Measurements from ENCODE around the gene LCMT2.

Gene LCMT2

GRCh38 chr15:43329960-43330779 is at the start of gene LCMT2:
LCMT2 (minus strand) TSS chr15:43330573; CDS start chr15:43330489, 84 bp downstream.
- no peak for TF ChIP-seq ESRRG (CRISPR knock-in tag; IDR thresholded peaks at IDR 0.05)
- no peak for TF ChIP-seq ZNF565 (CRISPR knock-in tag; conservative IDR thresholded peaks at IDR 0.05; ENCODE audit: low read depth)
- TF ChIP-seq, protein P1, sequence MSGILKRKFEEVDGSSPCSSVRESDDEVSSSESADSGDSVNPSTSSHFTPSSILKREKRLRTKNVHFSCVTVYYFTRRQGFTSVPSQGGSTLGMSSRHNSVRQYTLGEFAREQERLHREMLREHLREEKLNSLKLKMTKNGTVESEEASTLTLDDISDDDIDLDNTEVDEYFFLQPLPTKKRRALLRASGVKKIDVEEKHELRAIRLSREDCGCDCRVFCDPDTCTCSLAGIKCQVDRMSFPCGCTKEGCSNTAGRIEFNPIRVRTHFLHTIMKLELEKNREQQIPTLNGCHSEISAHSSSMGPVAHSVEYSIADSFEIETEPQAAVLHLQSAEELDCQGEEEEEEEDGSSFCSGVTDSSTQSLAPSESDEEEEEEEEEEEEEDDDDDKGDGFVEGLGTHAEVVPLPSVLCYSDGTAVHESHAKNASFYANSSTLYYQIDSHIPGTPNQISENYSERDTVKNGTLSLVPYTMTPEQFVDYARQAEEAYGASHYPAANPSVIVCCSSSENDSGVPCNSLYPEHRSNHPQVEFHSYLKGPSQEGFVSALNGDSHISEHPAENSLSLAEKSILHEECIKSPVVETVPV (CRISPR knock-in tag; IDR thresholded peaks at IDR 0.05) = no peak
- TF ChIP-seq ZFP30 (CRISPR knock-in tag; IDR thresholded peaks at IDR 0.05) = no peak
- TF ChIP-seq SNAI2 (CRISPR knock-in tag; IDR thresholded peaks at IDR 0.05) = no peak
- TF ChIP-seq TOX (CRISPR knock-in tag; IDR thresholded peaks at IDR 0.05; ENCODE audit: borderline replicate concordance) = no peak
- no peak for TF ChIP-seq BACH2 (CRISPR knock-in tag; IDR thresholded peaks at IDR 0.05; ENCODE audit: borderline replicate concordance)
- no peak for TF ChIP-seq ZFP3 (CRISPR knock-in tag; IDR thresholded peaks at IDR 0.05)
- TF ChIP-seq ZNF70 (CRISPR knock-in tag; IDR thresholded peaks at IDR 0.05) = no peak
- peak; percentile 96 for ATAC-seq

DNA sequence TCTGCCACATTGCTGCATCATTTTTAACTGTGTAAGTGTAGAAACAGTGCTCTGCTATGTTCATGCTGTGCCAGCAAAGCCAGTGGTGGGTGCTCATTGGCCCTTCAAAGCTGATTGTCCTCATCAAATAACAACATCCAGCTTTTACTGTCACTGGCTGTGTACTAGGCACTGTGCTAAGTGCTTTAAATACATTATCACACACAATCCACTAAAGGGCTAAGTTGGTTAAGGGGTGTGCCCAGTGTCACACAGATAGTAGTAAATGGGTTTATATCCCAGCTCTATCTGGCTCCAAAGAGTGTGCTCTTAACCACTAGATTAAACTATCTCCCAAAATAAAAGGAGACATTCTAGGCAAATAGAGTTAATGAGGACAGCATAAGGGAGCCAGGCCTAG is 48.2 kb upstream of the LCMT2 start:
- TF ChIP-seq ISL1 (CRISPR knock-in tag; IDR thresholded peaks at IDR 0.05) (no peak), RARB (CRISPR knock-in tag; IDR thresholded peaks at IDR 0.05) (no peak), GLIS3 (CRISPR knock-in tag; IDR thresholded peaks at IDR 0.05) (no peak)
- TF ChIP-seq, protein P1 (CRISPR knock-in tag; IDR thresholded peaks at IDR 0.05) = no peak
- ATAC-seq = no peak

GRCh38 chr15:43376017-43376705 is 45.8 kb upstream of the LCMT2 start:
- TF ChIP-seq PATZ1 (CRISPR knock-in tag; IDR thresholded peaks at IDR 0.05; ENCODE audit: borderline replicate concordance) (no peak), CSDC2 (CRISPR knock-in tag; IDR thresholded peaks at IDR 0.05) (no peak), GLIS3 (CRISPR knock-in tag; IDR thresholded peaks at IDR 0.05) (no peak), POU6F1 (CRISPR knock-in tag; IDR thresholded peaks at IDR 0.05; ENCODE audit: borderline replicate concordance, low read depth) (no peak), ESRRG (CRISPR knock-in tag; IDR thresholded peaks at IDR 0.05) (no peak), ZFP30 (CRISPR knock-in tag; IDR thresholded peaks at IDR 0.05) (no peak), BACH2 (CRISPR knock-in tag; IDR thresholded peaks at IDR 0.05; ENCODE audit: borderline replicate concordance) (no peak), RARB (CRISPR knock-in tag; IDR thresholded peaks at IDR 0.05) (no peak)
- TF ChIP-seq, protein P1 (CRISPR knock-in tag; IDR thresholded peaks at IDR 0.05) = no peak
- ATAC-seq = peak; percentile 69
